Calu3 (cell line): ENCODE measurements around the gene KRT83. TPM values are rescaled to one million over a fixed set of nuclear protein-coding genes. Genes with fewer than 3 reads are reported as not detected.

ENCODE experiments used
- BruUV-seq: library from RNA; stranded (reverse); fragments of 400-500 nt; replicated peaks from 2 replicates; lab custom pipeline; 2021; lab: Mats Ljungman, UMichigan
- CTCF ChIA-PET: fragments of 300-600 bp; sonication (Branson Sonifier 250); formaldehyde crosslinking; loops from one replicate; lab custom pipeline; 2022; ENCODE audit warnings: antibody characterized with exemption; lab: Charles Lee
- DNase-seq: peaks from one replicate; pipeline ENCODE4 v3.0.0; 2022
- H3K27ac Mint-ChIP-seq: one replicate; pipeline ENCODE4 v1.8.0; 2022; ENCODE audit warnings: mixed read lengths; ENCODE audit not compliant: unreplicated experiment
- H3K27me3 Mint-ChIP-seq: one replicate; pipeline ENCODE4 v1.8.0; 2022; ENCODE audit warnings: mixed read lengths; ENCODE audit not compliant: unreplicated experiment
- H3K36me3 Mint-ChIP-seq: one replicate; pipeline ENCODE4 v1.8.0; 2022; ENCODE audit warnings: mild to moderate bottlenecking, moderate library complexity, mixed read lengths; ENCODE audit not compliant: insufficient read depth, unreplicated experiment
- H3K4me1 Mint-ChIP-seq: one replicate; pipeline ENCODE4 v1.8.0; 2022; ENCODE audit warnings: mild to moderate bottlenecking, low read depth, mixed read lengths; ENCODE audit not compliant: unreplicated experiment
- H3K4me3 Mint-ChIP-seq: one replicate; pipeline ENCODE4 v1.8.0; 2022; ENCODE audit warnings: mild to moderate bottlenecking, low read depth, moderate library complexity, mixed read lengths; ENCODE audit not compliant: unreplicated experiment
- H3K9me3 Mint-ChIP-seq: one replicate; pipeline ENCODE4 v1.8.0; 2022; ENCODE audit warnings: low read depth, mixed read lengths; ENCODE audit not compliant: unreplicated experiment
- CTCF ChIP-seq: fragments of 200-600 bp; IDR thresholded peaks from one replicate; pipeline ENCODE4 v1.8.0; 2022; ENCODE audit warnings: antibody characterized with exemption; ENCODE audit not compliant: unreplicated experiment
- intact Hi-C: fragments of 100-400 bp; cut with micrococcal nuclease; formaldehyde crosslinking; loops from one replicate; pipeline ENCODE4 v1.10.0; 2022; ENCODE audit not compliant: unreplicated experiment
- total RNA-seq: library from RNA; stranded (reverse); gene quantifications from 2 replicates; pipeline ENCODE4 v1.2.3, GENCODE V29; 2022

The KRT83 gene
- total RNA-seq, 1 experiment from 2014 or later: not detected

GRCh38 chr12:52363111-52363679 lies 42.0 kb upstream of the KRT83 start:
- no peak for TF ChIP-seq CTCF
- Mint-ChIP-seq H3K4me3 (no peak overlapping the region), H3K4me1 (no peaks in the 10 kb centered on the region), H3K9me3 (no peaks in the 10 kb centered on the region), H3K27me3 (no peaks in the 10 kb centered on the region), H3K36me3 (no peaks in the 10 kb centered on the region), H3K27ac (no peak overlapping the region)
- CTCF ChIA-PET: no interaction called here
- BruUV-seq: no TSS peak
- DNase-seq: no peak
- intact Hi-C loops: no loop called here

GRCh38 chr12:52362118-52362726 lies 41.0 kb upstream of the KRT83 start:
- H3K4me3 Mint-ChIP-seq: no peak overlapping the region
- H3K36me3 Mint-ChIP-seq: no peaks in the 10 kb centered on the region
- no TSS peak for BruUV-seq
- TF ChIP-seq CTCF: no peak
- H3K27ac Mint-ChIP-seq: no peak overlapping the region
- no peaks in the 10 kb centered on the region for H3K27me3 Mint-ChIP-seq
- intact Hi-C loops: no loop called here
- no peak for DNase-seq
- no peaks in the 10 kb centered on the region for H3K9me3 Mint-ChIP-seq
- H3K4me1 Mint-ChIP-seq: no peaks in the 10 kb centered on the region
- CTCF ChIA-PET: no interaction called here

- Mint-ChIP-seq H3K4me3 (no peak overlapping the region), H3K27me3 (no peaks in the 10 kb centered on the region), H3K9me3 (no peaks in the 10 kb centered on the region), H3K36me3 (no peaks in the 10 kb centered on the region), H3K27ac (no peak overlapping the region), H3K4me1 (no peaks in the 10 kb centered on the region)
- CTCF ChIA-PET: no interaction called here
- BruUV-seq: no TSS peak
- DNase-seq: no peak
- intact Hi-C loops: no loop called here
- no peak for TF ChIP-seq CTCF
Observed at GRCh38 chr12:52361553-52361952, 40.4 kb upstream of the KRT83 start.

- CTCF ChIA-PET: no interaction called here
- no peak for DNase-seq
- no peaks in the 10 kb centered on the region for H3K9me3 Mint-ChIP-seq
- H3K36me3 Mint-ChIP-seq: no peaks in the 10 kb centered on the region
- H3K27me3 Mint-ChIP-seq: no peaks in the 10 kb centered on the region
- H3K4me3 Mint-ChIP-seq: no peak overlapping the region
- H3K27ac Mint-ChIP-seq: no peak overlapping the region
- intact Hi-C loops: no loop called here
- no TSS peak for BruUV-seq
- H3K4me1 Mint-ChIP-seq: no peaks in the 10 kb centered on the region
- TF ChIP-seq CTCF: no peak
Observed at GRCh38 chr12:52360663-52361271, 39.6 kb upstream of the KRT83 start.
